MV-4-11 (cell line): ENCODE results near the gene CADM2.

Source experiments
- DNase-seq: peaks from one replicate; lab custom pipeline; 2025; lab: John Stamatoyannopoulos, UW

The CADM2 gene

DNA sequence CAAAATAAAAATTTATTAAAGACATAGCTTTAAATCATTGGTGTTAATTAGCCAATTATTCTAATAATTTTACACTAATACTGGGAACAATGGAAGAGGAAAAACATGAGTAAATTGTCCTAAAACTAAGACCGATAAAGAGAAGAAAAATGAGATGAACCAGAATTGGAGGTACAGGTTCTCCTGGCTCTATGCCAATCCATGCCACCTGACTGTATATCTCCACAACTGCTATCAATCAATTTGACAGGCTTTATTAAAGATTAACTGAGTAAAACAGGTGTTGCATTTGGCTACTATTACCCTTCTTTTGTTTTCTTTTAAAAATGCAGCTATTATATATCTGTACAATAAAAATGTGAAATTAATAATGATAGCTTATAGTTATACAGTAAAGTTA is 850.0 kb downstream of the CADM2 start:
- DNase-seq = no peak

DNA sequence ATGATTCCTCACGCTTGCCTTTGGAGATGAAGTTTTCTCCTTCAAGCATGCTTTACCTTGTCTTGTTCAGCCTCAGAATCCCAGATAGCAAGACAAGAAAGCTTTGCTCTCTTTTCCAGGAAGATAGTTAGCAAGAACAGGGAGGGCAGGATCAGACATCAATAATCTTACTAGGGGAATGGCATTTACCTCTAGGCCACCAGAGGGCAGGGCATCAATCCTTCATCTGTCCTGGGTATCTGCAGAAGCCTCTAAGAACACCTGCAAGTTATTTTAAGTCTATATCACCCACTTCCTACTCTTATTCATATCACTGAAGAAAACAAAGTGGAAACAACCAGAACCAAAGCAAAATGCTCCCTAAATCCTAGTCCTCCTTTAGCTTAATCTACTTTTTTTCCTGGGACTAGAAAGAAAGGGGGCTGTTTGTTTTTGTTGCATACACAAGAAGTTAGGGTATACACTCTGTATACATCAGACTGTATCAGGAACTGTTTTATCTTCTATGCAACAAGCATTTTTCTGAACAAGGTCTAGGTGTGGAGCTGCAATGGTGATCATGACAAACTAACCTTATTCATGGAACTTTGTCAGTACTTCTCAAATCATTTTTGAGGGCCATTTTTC is 862.5 kb downstream of the CADM2 start:
- no peak for DNase-seq

DNA sequence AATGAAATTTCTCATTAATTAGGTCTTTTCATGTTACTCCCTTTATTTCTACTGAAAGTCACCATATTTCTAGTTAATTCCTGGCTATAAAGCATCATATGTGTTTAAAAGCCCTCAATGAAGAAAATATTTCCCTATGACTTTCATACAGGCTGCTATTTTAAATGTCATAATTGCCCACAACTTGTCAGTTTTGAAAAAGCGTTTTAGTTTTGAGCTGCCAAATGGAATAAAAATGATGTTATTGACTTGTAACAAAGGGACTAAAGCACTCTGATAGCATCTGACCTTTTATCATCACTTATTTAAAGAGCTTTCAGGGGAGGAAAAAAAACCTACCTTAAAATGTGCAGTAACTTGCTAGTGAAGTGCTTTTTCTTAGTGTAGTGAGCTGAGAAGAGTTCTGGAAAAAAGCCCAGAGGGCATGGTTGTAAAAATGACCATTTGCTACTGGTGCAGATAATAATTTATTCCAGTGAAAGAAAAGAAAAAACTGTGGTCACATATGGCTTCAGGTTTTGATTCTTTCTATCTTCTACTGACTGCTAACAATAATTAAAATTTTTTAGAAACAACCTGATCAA is 877.2 kb downstream of the CADM2 start:
- DNase-seq = no peak

DNA sequence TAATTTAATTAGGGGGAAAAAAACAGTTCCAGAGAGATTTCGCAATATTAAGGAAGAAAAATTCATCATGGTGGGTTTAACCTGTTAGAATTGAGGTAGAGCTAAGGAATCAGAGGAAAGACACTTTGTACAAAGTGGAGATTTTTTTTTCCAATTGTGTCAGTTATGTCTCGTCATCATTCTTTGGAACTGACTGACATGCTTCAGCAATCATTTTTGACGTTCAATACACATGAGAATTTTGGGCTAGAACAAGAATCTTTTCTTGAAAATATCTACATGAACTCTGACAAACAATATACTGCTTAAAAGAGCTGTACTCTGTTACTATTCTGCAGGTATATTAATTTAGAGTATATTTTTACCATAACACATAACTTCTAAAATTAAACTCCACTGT is 878.6 kb downstream of the CADM2 start:
- DNase-seq = no peak

DNA sequence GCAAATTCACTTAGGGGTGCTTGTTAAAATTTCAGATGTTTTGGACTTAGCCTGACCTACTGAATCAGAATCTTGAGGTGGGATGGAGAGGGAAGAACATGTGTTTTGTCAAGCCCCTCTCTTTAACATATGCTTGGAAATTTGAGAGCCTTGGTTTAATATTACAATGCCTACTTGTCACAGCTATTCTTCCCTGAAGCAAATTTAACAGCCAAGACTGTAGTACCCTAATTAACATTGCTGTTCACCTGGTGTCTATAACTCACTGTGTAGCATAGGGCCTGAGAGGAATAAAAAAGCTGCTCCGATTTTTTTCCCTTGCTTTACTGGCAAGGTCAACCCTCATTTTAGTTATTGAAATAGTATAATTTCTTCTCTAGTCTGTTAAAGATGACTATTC is 880.1 kb downstream of the CADM2 start:
- DNase-seq = no peak

DNA sequence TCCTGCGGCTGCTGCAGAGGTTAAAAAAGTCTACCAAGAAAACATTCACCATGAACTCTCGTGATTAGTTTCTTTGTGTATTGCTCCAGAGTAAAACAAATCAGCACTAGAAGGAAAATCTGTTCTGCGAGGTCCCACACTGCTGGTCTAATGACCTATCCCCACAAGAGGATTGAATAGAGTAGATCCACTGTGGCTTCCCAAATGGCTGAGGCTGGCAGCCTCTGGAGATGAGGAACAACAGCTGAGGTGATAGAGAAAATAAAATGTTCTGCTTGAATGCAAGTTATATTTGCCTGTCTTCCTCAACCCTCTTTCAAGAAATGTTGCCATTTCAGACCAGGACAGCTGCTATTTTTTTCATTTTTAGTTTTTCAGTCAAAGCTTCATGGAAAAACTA is 883.3 kb downstream of the CADM2 start:
- DNase-seq = no peak

DNA sequence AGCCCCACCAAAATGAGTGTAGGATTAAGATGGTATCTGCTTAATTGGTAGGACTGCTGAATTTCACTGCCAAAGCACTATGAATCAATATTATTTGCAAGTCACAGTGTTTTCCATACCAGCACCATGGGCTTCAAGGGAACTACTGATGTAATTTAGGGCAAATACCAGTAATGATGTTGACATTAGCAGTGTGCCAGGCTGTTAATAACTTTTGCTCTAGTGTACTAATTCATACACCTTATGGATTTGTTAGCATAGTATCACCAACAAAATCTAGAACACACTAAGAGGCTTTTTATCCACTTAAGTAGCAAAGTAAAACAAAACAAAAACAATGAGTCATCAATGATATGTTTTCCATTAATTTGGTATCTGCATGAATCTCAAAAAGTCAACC is 888.2 kb downstream of the CADM2 start:
- no peak for DNase-seq

DNA sequence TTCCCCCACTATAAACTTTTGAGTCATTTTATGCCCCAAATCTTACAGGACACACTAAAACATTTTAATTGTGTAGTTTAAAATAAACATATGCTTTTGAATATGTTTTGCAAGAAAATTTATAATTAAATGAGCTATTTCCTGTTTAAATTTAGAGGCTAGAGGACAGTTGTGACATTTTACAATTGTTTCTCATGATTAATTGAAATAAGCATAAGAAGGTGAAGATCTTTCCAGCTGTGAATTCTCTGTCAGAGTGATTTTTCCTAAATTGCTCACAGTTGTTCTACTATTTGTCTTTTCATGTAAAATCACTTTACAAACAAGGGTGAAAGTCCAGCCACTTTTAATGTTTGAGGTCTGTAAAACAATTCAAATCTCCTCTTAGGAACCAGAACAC is 892.3 kb downstream of the CADM2 start:
- DNase-seq = no peak

DNA sequence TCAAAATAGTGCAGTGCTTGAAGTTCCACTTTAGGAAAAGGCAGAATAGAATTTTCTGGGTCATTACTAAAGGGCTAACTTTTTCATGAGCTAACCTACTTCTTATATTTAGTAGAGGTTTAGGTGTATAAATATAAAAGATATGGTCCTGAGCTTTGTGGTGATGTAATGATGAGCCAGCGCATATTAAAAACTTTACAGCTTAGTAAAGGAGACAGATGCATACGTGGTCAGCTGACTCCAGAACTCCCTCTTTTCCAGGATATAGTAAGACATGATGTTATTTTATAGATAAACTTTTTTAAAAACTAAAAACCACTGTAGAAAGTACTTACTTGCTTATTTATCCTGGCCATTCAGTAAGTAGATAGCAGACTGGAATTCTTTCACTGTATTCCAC is 895.0 kb downstream of the CADM2 start:
- no peak for DNase-seq

DNA sequence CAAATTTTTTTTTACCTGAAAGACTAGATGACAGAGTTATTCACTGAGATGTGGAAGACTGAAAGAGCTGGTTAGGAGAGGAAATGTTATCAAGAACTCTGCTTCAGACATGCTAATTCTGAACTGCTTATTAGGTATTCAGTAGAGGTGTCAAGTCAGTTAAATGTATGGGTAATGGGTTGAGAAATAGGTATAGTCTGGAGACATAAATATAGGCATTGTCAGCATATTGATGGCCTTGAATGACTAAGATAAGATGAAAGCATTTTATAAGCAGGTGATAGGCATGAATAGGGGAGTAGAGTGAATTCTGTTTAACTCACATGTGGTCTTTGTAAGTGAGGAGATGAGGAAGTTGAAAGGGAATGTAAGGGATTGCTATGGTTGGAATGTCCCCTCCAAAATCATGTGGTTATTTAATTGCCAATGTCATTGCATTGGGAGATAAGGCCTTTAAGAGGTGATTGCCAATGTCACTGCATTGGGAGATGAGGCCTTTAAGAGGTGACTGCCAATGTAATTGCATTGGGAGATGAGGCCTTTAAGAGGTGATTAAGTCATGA is 904.2 kb downstream of the CADM2 start:
- no peak for DNase-seq

DNA sequence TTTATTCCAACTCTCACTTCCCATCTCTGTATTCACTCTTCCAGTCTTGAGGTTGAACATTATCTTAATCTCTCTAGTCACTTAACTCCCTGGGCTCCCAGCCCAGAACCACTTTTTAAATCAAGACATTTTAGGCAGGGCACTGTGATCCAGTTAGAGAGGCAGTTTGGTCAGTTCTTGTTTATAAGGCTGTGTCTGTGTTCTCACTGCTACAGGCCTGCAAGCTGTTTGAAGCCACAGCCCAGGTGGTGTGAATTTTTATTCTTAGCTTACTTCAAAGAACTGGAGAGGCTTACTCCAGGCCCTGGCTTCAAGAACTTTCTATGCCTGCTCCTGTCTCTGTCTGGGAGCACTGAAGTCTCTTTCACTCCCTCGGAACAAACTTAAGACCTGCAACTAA is 906.1 kb downstream of the CADM2 start:
- DNase-seq = no peak

DNA sequence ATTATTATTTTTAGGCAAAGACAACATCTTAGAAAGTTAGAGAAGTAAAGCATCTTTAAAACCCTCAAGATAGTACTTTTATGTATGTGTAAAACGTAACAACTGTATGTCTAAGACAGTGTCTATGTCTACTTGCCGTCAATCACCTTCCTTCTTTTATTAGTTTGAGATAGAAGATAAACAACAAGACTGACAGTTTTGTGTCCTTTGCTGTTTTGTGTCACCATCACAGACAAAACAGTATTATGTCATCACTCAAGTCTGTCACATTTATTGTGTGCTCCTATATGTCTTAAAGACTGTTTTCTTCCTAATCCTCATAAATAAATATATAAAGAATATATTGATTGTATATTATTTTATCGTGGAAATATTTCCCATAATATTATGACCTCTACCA is 908.3 kb downstream of the CADM2 start:
- no peak for DNase-seq

DNA sequence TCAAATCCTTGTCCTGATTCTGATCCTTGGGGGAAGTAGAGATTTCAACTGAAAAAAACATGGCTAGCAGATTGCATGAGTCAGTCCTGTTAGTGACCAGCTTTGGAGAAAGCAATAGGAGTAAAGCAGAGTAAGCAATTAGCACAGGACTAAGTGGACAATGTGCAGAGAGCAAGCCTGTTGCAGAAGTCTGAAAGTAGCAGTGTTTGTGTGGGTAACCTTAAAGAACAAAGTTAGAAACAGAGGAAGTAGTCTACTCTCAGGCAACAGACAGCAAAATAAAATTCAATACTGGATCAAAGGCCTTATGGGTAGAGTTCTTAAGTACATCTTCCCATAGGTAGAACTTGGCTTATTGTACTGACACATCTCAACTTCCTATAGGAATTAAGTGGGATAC is 916.8 kb downstream of the CADM2 start:
- no peak for DNase-seq

DNA sequence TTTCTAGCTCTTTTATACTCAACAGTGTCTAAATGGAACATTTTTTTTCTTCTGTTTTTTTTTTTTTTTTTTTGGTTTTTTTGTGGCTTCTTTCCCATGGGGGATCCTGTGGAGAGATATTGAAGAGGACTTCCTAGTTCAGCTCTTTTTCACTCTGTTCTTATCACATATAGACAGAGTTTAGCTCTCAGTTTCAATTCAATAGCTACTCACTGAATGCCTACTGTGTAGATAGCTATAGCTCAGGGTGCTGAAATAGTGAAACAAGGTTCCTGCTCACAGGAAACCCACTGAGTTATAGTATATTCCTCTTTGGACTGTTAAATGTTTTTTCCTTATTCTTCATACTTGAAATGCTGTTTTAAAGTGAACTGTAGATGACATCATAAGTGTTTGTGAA is 918.8 kb downstream of the CADM2 start:
- DNase-seq = no peak

DNA sequence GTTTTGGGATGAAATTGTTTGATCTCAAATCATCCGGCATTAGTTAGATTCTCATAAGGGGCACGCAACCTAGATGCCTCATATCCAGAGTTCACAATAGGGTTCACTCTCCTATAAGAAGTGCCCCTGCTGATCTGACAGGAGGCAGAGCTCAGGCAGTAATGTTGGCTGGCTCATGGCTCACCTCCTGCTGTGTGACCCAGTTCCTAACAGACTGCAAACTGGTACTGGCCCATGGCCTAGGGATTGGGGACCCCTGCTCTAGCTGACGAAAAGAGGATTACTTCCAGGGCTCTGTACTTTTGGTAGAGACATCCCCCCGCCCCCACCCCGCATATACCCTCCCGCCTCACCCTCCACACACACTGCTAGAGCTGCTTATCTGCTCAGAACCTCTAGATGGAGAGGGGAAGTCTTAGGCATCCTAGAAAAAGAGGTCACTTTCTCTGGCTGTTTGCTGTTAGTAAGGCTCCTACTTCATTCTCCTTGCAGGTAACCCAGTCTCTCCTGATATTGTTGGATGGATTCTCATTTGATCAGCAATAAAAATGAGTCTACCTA is 923.1 kb downstream of the CADM2 start:
- DNase-seq = no peak

DNA sequence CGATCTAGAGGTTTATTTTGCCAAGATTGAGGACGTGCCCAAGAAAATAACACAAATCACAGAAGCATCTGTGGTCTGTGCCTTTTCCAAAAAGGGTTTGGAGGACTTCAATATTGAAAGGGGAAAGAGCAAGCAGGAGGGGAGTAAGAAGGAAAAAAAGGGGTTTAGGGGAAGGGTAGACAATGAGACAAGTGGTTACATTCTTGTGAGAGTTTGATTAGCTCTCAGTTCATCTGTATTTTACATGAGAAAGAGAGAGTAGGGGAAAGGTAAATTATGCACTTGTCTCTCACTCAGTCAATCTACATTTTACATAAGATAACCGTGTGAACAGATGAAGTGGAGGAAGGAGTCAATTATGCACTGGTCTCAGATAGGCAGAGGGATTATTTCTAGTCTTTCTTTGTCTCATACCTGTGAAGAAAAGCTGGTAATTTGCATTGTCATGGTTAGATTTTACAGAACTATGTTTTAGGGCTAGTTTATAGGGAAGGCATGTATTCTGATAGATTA is 931.3 kb downstream of the CADM2 start:
- no peak for DNase-seq

DNA sequence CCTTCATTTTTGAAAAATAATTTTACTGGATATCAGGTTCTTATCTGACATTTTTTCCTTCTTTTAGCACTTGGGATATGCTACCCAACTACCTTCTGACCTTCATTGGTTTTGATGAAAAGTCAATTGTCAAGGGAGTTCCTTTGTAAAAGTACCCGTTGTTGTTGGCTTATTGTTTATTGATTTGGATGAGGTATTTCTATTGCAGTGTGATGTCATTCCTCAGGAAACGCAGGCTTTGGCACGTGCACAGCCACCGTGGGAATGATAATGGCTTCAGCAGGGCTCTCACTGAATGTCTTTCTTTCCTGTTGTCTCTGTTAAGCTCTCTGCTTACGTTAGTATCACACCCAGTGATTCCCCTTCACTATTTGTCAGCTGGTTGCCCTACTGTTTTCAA is 944.6 kb downstream of the CADM2 start:
- no peak for DNase-seq

DNA sequence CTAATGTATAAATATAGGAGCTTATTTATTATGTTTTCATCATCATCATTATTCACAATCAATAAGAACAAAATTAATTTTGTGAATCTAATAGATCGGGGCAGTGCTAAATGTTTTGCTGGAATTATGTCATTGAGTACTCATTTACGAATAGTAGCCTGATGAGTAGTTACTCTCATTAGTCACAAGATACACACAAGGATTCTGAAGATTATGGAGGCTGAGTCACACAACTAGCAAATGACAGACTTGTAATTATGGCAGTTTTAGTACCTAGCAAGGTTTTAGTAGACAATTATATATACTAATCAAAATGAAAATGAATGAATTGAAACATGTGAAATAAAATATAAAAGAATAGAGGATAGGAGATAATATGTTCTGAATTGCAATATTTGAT is 954.2 kb downstream of the CADM2 start:
- DNase-seq = no peak

DNA sequence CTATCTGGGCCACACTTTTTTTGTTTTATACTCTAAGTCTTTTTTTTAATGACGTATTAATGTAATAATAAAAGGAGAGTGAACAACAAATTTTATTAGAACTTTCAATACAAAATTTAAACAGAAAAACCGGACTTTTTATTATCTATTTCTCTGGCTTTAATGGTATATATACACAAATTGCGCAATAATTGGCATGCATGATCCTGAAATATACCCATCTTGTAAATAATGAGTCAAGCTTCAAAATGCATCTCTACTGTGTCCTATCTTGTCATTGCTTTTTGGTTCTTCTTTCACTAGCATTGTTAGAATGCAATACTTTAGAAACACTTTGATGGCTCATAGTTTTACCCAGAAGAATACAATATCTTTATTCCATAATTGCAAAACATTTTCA is 963.6 kb downstream of the CADM2 start:
- DNase-seq = no peak

DNA sequence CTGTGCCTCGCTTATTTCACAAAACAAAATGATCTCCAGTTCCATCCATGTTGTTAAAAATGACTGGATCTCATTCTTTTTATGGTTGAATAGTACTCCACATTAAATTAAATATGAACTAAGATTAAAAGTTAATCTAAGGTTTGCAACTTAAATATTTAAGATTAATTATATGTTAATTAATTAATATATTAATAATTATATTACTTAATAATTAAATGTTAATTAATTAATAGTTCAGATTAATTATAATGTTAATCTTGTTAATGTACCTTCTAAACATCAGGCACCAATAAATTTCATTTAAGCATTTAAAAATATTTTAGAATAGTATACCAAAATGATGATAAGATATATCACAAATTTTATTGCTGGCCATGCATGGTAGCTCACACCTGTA is 971.9 kb downstream of the CADM2 start:
- DNase-seq = no peak

DNA sequence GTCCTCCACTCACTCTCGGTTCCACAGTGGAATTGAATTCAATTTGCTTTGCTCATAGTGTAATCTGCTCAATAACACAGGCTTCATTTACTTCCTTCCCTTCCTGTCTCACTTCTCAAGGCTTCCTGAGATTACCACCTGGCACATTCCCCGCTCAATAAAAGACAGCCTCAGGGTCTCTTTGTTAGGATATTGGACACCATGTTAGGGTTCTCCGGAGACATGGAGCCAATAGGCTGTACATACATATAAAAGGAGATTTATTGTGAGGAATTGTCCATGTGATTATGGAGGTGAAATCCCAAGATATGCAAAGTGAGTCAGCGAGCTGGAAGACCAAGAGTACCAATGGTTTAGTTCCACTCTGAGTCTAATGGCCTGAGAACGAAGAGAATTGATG is 974.5 kb downstream of the CADM2 start:
- no peak for DNase-seq

DNA sequence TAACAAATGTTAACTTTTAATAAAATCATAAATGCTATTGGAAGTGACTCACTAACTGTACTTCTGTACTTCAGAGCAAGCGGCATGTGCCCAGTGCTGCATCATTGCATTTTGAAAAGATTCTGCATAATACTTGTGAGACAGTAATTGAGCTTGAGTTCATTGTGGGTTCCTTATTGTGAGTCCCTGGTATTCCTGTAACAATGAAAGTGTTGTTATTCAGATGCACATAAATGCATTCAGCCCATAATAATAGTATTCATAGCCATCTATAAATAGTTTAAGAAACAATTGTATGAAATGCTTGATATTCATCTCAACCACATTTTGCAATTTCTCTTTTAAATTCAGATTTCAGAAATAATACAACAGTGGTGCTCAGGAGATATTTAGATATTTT is 976.4 kb downstream of the CADM2 start:
- no peak for DNase-seq

DNA sequence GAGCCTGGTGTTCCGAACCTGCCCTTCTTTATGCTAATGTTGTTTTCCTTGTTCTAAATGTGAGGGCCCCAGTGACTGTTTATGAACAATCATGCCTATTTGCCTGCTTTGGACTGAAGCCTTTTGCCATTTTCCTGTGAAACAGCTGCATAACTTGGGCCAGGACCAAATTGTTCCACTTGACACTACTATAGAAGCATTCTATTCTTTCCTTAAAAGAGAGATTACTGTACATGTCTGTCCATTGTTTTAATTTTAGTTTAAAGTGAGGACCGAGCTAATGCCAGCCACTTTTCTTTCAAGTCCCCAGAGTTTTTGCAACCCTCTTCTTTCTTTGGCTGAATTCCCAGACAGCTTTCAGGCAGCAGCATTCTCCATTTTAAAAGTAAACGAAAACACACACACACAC is 980.3 kb downstream of the CADM2 start:
- DNase-seq = no peak

DNA sequence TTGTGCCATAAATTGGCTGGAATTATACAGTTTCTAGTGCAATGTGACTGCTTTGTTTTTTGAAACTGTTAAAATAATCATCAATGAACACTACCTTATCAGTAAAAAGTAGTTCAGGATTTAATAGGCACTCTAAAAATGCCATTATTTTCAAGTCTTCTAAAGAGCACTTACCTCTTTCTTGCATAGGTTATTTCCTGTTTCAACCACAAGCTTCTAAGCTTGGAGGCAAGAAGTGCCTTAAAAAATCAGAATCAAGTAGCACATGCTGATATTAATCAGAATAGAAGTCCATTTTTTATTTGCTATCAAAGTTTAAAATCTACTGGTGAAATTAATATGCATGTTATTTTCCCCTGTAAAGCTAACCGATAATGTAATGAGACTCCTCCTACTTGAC is 991.6 kb downstream of the CADM2 start:
- DNase-seq = no peak
